Measurements from ENCODE around the gene CDK19.

DNA sequence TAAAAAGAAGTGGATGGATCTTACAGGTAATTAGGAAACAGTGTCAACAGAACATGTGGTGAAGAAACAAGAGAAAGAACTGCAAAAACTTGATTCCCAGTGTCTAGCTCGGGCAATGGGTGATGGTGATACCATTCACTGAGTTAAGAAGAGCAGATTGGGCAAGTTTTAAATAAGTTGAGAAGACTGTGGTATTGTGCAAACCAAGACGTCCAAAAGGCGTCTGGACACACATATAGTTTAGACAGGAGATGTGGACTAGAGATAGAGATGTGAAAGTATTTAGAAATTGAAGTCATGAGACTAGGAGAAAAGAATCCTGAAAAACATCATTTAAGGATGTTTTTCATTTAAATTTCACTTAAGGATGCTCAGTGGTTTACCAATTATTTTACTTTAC is 53.9 kb downstream of the CDK19 start:
- TF ChIP-seq, protein P1, sequence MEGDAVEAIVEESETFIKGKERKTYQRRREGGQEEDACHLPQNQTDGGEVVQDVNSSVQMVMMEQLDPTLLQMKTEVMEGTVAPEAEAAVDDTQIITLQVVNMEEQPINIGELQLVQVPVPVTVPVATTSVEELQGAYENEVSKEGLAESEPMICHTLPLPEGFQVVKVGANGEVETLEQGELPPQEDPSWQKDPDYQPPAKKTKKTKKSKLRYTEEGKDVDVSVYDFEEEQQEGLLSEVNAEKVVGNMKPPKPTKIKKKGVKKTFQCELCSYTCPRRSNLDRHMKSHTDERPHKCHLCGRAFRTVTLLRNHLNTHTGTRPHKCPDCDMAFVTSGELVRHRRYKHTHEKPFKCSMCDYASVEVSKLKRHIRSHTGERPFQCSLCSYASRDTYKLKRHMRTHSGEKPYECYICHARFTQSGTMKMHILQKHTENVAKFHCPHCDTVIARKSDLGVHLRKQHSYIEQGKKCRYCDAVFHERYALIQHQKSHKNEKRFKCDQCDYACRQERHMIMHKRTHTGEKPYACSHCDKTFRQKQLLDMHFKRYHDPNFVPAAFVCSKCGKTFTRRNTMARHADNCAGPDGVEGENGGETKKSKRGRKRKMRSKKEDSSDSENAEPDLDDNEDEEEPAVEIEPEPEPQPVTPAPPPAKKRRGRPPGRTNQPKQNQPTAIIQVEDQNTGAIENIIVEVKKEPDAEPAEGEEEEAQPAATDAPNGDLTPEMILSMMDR (IDR thresholded peaks at IDR 0.05): no peak
- no peak for TF ChIP-seq POLR2A (IDR thresholded peaks at IDR 0.05)
